Calu3 (cell line): ENCODE results near the gene PCDHGC3. TPM values are rescaled to one million over a fixed set of nuclear protein-coding genes. Genes with fewer than 3 reads are reported as not detected.

Experiments
- BruUV-seq: library from RNA; stranded (reverse); fragments of 400-500 nt; replicated peaks from 2 replicates; lab custom pipeline; 2021; lab: Mats Ljungman, UMichigan
- CTCF ChIA-PET: fragments of 300-600 bp; sonication (Branson Sonifier 250); formaldehyde crosslinking; loops from one replicate; lab custom pipeline; 2022; ENCODE audit warnings: antibody characterized with exemption; lab: Charles Lee
- DNase-seq: peaks from one replicate; pipeline ENCODE4 v3.0.0; 2022
- H3K27ac Mint-ChIP-seq: one replicate; pipeline ENCODE4 v1.8.0; 2022; ENCODE audit warnings: mixed read lengths; ENCODE audit not compliant: unreplicated experiment
- H3K27me3 Mint-ChIP-seq: one replicate; pipeline ENCODE4 v1.8.0; 2022; ENCODE audit warnings: mixed read lengths; ENCODE audit not compliant: unreplicated experiment
- H3K36me3 Mint-ChIP-seq: one replicate; pipeline ENCODE4 v1.8.0; 2022; ENCODE audit warnings: mild to moderate bottlenecking, moderate library complexity, mixed read lengths; ENCODE audit not compliant: insufficient read depth, unreplicated experiment
- H3K4me1 Mint-ChIP-seq: one replicate; pipeline ENCODE4 v1.8.0; 2022; ENCODE audit warnings: mild to moderate bottlenecking, low read depth, mixed read lengths; ENCODE audit not compliant: unreplicated experiment
- H3K4me3 Mint-ChIP-seq: one replicate; pipeline ENCODE4 v1.8.0; 2022; ENCODE audit warnings: mild to moderate bottlenecking, low read depth, moderate library complexity, mixed read lengths; ENCODE audit not compliant: unreplicated experiment
- H3K9me3 Mint-ChIP-seq: one replicate; pipeline ENCODE4 v1.8.0; 2022; ENCODE audit warnings: low read depth, mixed read lengths; ENCODE audit not compliant: unreplicated experiment
- CTCF ChIP-seq: fragments of 200-600 bp; IDR thresholded peaks from one replicate; pipeline ENCODE4 v1.8.0; 2022; ENCODE audit warnings: antibody characterized with exemption; ENCODE audit not compliant: unreplicated experiment
- intact Hi-C: fragments of 100-400 bp; cut with micrococcal nuclease; formaldehyde crosslinking; loops from one replicate; pipeline ENCODE4 v1.10.0; 2022; ENCODE audit not compliant: unreplicated experiment
- total RNA-seq: library from RNA; stranded (reverse); gene quantifications from 2 replicates; pipeline ENCODE4 v1.2.3, GENCODE V29; 2022

Gene PCDHGC3
- total RNA-seq, 1 experiment from 2014 or later: 73.0 TPM

- DNase-seq: no peak
- peak overlapping the region; percentile 7 for H3K27ac Mint-ChIP-seq
- CTCF ChIA-PET: interaction anchor here (0.6 to 2.8 kb wide), 5 partner anchors 50 to 302 kb away, joined by 3 to 13 read pairs (median 4); partner anchors contain the start of genes PCDHB14, PCDHGB5, PCDHGB6 and PCDHGB7
- H3K4me1 Mint-ChIP-seq: peaks cover 53% of the 10 kb centered on the region
- H3K36me3 Mint-ChIP-seq: peaks cover 57% of the 10 kb centered on the region
- intact Hi-C loops: loop anchor here (1.0 to 10.0 kb wide), 3 partner anchors 51 to 521 kb away; partner anchors contain the start of genes PCDHB14 and PCDHGC3
- no peak for TF ChIP-seq CTCF
- no peaks in the 10 kb centered on the region for H3K9me3 Mint-ChIP-seq
- H3K27me3 Mint-ChIP-seq: no peaks in the 10 kb centered on the region
- BruUV-seq: no TSS peak
- H3K4me3 Mint-ChIP-seq: peak overlapping the region; percentile 5
These were observed 49.9 kb downstream of the PCDHGC3 start for GRCh38 chr5:141525653-141526052.

- no peaks in the 10 kb centered on the region for H3K27me3 Mint-ChIP-seq
- CTCF ChIA-PET: interaction anchor here (0.6 to 0.7 kb wide), 2 partner anchors 13 to 529 kb away, joined by 4 to 5 read pairs; no protein-coding TSS in a partner anchor
- no peak overlapping the region for H3K27ac Mint-ChIP-seq
- DNase-seq: no peak
- H3K4me3 Mint-ChIP-seq: no peak overlapping the region
- H3K9me3 Mint-ChIP-seq: no peaks in the 10 kb centered on the region
- intact Hi-C loops: loop anchor here (10.0 kb wide), 1 partner anchor 523 kb away; no protein-coding TSS in a partner anchor
- peaks cover 35% of the 10 kb centered on the region for H3K4me1 Mint-ChIP-seq
- TF ChIP-seq CTCF: no peak
- no TSS peak for BruUV-seq
- peaks cover 39% of the 10 kb centered on the region for H3K36me3 Mint-ChIP-seq
These were observed 51.7 kb downstream of the PCDHGC3 start for GRCh38 chr5:141527426-141527825.

Other genes with a start within 250 kb of the PCDHGC3 start
- gene PCDHB15, start 230.6 kb upstream of the PCDHGC3 start, total RNA-seq: 1.1 and 1.4 TPM in 2 replicates
- gene SLC25A2, start 171.9 kb upstream of the PCDHGC3 start, total RNA-seq: 0.26 and 0.27 TPM in 2 replicates
- 73.2 and 79.6 TPM in 2 replicates for gene TAF7, start 155.2 kb upstream of the PCDHGC3 start, total RNA-seq
- 0.29 TPM in 1 of 2 replicates, not detected in the other for gene PCDHGA1, start 145.5 kb upstream of the PCDHGC3 start, total RNA-seq
- gene PCDHGA2, start 137.2 kb upstream of the PCDHGC3 start, total RNA-seq: not detected in 2 replicates
- not detected in 2 replicates for gene PCDHGA3, start 132.1 kb upstream of the PCDHGC3 start, total RNA-seq
- gene PCDHGB1, start 125.9 kb upstream of the PCDHGC3 start, total RNA-seq: 0.19 and 0.20 TPM in 2 replicates
- 0.07 TPM in 2 replicates for gene PCDHGA4, start 120.9 kb upstream of the PCDHGC3 start, total RNA-seq
- 0.34 and 0.38 TPM in 2 replicates for gene PCDHGB2, start 116.0 kb upstream of the PCDHGC3 start, total RNA-seq
- gene PCDHGA5, start 111.8 kb upstream of the PCDHGC3 start, total RNA-seq: 0.10 and 0.12 TPM in 2 replicates
- gene PCDHGB3, start 105.7 kb upstream of the PCDHGC3 start, total RNA-seq: 1.2 and 1.6 TPM in 2 replicates
- gene PCDHGA6, start 102.1 kb upstream of the PCDHGC3 start, total RNA-seq: 0.71 and 0.80 TPM in 2 replicates
- gene PCDHGA7, start 93.2 kb upstream of the PCDHGC3 start, total RNA-seq: 0.73 and 0.90 TPM in 2 replicates
- 7.0 and 8.2 TPM in 2 replicates for gene PCDHGB4, start 88.3 kb upstream of the PCDHGC3 start, total RNA-seq
- gene PCDHGA8, start 83.3 kb upstream of the PCDHGC3 start, total RNA-seq: 0.95 and 1.1 TPM in 2 replicates
- 9.1 and 12.4 TPM in 2 replicates for gene PCDHGB5, start 78.0 kb upstream of the PCDHGC3 start, total RNA-seq
- gene PCDHGA9, start 73.2 kb upstream of the PCDHGC3 start, total RNA-seq: 16.0 and 18.1 TPM in 2 replicates
- gene PCDHGB6, start 67.9 kb upstream of the PCDHGC3 start, total RNA-seq: 9.6 and 13.4 TPM in 2 replicates
- gene PCDHGA10, start 63.0 kb upstream of the PCDHGC3 start, total RNA-seq: 2.6 and 3.7 TPM in 2 replicates
- gene PCDHGB7, start 58.3 kb upstream of the PCDHGC3 start, total RNA-seq: 9.8 and 13.6 TPM in 2 replicates
- gene PCDHGA11, start 54.9 kb upstream of the PCDHGC3 start, total RNA-seq: 2.3 and 2.8 TPM in 2 replicates
- 2.1 and 2.9 TPM in 2 replicates for gene PCDHGA12, start 45.5 kb upstream of the PCDHGC3 start, total RNA-seq
- 1.2 and 2.2 TPM in 2 replicates for gene PCDHGC4, start 9.1 kb downstream of the PCDHGC3 start, total RNA-seq
- gene PCDHGC5, start 13.1 kb downstream of the PCDHGC3 start, total RNA-seq: 1.5 and 2.1 TPM in 2 replicates
- gene DIAPH1, start 143.0 kb downstream of the PCDHGC3 start, total RNA-seq: 176 and 219 TPM in 2 replicates
- gene HDAC3, start 160.9 kb downstream of the PCDHGC3 start, total RNA-seq: 96.3 and 102 TPM in 2 replicates
- gene RELL2, start 161.0 kb downstream of the PCDHGC3 start, total RNA-seq: 12.5 and 12.6 TPM in 2 replicates
- 41.4 and 41.8 TPM in 2 replicates for gene FCHSD1, start 175.5 kb downstream of the PCDHGC3 start, total RNA-seq
- gene ARAP3, start 206.3 kb downstream of the PCDHGC3 start, total RNA-seq: 17.5 and 22.8 TPM in 2 replicates